ENCODE data around the gene FCSK. TPM values are rescaled to one million over a fixed set of nuclear protein-coding genes. Genes with fewer than 3 reads are reported as not detected.

Gene FCSK
- total and polyA plus RNA-seq, 2 of the 13 experiments (the other 11 are each of a cell fraction or from before 2014, with no cell fraction given): 9.1 to 19.2 TPM

- no peak for TF ChIP-seq CEBPZ (IDR thresholded peaks at IDR 0.05; ENCODE audit: low read length)
- no peak for TF ChIP-seq GTF2F1 (IDR thresholded peaks at IDR 0.05; ENCODE audit: low read length)
- peak; percentile 68; the same call in 1 of the 2 replicates for TF ChIP-seq MYC (CRISPR knock-in tag; IDR thresholded peaks at IDR 0.05; ENCODE audit: borderline replicate concordance)
- TF ChIP-seq NFE2 (CRISPR knock-in tag; IDR thresholded peaks at IDR 0.05): no peak
- peak; percentile 32; the same call in 1 of the 2 replicates for TF ChIP-seq RBFOX2 (IDR thresholded peaks at IDR 0.05; ENCODE audit: low read depth, low read length)
- TF ChIP-seq ZNF329 (CRISPR knock-in tag; IDR thresholded peaks at IDR 0.05; ENCODE audit: low read depth): no peak
- peak; percentile 56; the same call in 1 of the 2 replicates for TF ChIP-seq ZNF556 (CRISPR knock-in tag; IDR thresholded peaks at IDR 0.05; ENCODE audit: borderline replicate concordance)
- TF ChIP-seq KLF13 (CRISPR knock-in tag; IDR thresholded peaks at IDR 0.05): no peak
- TF ChIP-seq CBFB (CRISPR knock-in tag; IDR thresholded peaks at IDR 0.05): peak; percentile 84
- TF ChIP-seq THAP9 (CRISPR knock-in tag; IDR thresholded peaks at IDR 0.05; ENCODE audit: borderline replicate concordance): peak; percentile 63; the same call in 1 of the 2 replicates
- no peak for TF ChIP-seq SP1 (IDR thresholded peaks at IDR 0.05)
- TF ChIP-seq SP1 (CRISPR knock-in tag; IDR thresholded peaks at IDR 0.05): peak; percentile 35; the same call in 1 of the 2 replicates
- 0 out of 2 replicates have a peak, but pooled peaks have one; percentile 26 for TF ChIP-seq ZFP37 (CRISPR knock-in tag; IDR thresholded peaks at IDR 0.05; ENCODE audit: borderline replicate concordance)
- TF ChIP-seq REL (CRISPR knock-in tag; conservative IDR thresholded peaks at IDR 0.05): no peak
- no peak for TF ChIP-seq PAX8 (CRISPR knock-in tag; IDR thresholded peaks at IDR 0.05; ENCODE audit: borderline replicate concordance)
- no peak for TF ChIP-seq SATB2 (CRISPR knock-in tag; IDR thresholded peaks at IDR 0.05)
- TF ChIP-seq ZSCAN31 (CRISPR knock-in tag; IDR thresholded peaks at IDR 0.05; ENCODE audit: low read depth): 0 out of 2 replicates have a peak, but pooled peaks have one; percentile 49
- peak; percentile 72 for TF ChIP-seq PATZ1 (CRISPR knock-in tag; IDR thresholded peaks at IDR 0.05)
- TF ChIP-seq ZBTB42 (CRISPR knock-in tag; IDR thresholded peaks at IDR 0.05): no peak
- TF ChIP-seq DDIT3 (CRISPR knock-in tag; IDR thresholded peaks at IDR 0.05): no peak
- no peak for TF ChIP-seq RAD51 (IDR thresholded peaks at IDR 0.05; ENCODE audit: borderline replicate concordance)
- no peak for TF ChIP-seq ARHGAP35 (CRISPR knock-in tag; IDR thresholded peaks at IDR 0.05; ENCODE audit: borderline replicate concordance)
These were observed 16.5 kb downstream of the FCSK start (continued) for GRCh38 chr16:70470927-70471341.

Data from HepG2 (cell line).